AG04449 (cell line): ENCODE results near the gene CDC20.

Source experiments
- CTCF ChIA-PET: fragments of 350-600 bp; formaldehyde crosslinking; extraction: SDS; loops from one replicate; lab custom pipeline; 2021; ENCODE audit warnings: antibody characterized with exemption; lab: Yijun Ruan, JAX
- POLR2A ChIA-PET: fragments of 400-600, 350-600 bp; formaldehyde crosslinking; extraction: SDS; loops from one replicate; lab custom pipeline; 2020; ENCODE audit warnings: antibody characterized with exemption, inconsistent platforms; lab: Yijun Ruan, JAX
- DNase-seq: peaks from one replicate; pipeline ENCODE4 v3.0.0-alpha.2; 2010; ENCODE audit warnings: low read depth, low spot score
- H3K4me3 ChIP-seq: 2 replicates; pipeline ENCODE4 v1.5.1; 2011; ENCODE audit warnings: low read depth, mild to moderate bottlenecking, control low read depth, low read length
- TF ChIP-seq, protein P1 (sequence below): IDR thresholded peaks from one replicate; pipeline ENCODE4 v1.5.1; 2011; ENCODE audit warnings: mild to moderate bottlenecking, moderate library complexity, low read length, control low read depth, inconsistent platforms; ENCODE audit not compliant: insufficient read depth; ENCODE audit errors: missing control alignments

Gene CDC20

DNA sequence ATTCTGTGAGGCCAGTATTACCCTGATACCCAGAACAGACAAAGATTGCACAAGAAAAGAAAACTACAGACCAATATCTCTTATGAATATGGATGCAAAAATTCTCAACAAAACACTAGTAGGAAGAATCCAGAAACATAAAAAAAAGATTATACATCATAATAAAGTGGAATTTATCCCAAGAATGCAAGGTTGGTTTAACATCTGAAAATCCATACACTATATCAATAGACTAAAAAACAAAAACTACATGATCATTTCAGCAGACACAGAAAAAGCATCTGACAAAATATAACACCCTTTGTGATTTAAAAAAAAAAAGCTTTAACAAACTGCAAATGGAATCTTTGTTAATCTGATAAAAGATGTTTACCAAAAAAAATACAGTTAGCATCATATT, 33.4 kb upstream of the CDC20 start:
- DNase-seq, result no peak
- ChIA-PET POLR2A (no interaction called here), CTCF (interaction anchor here (1.3 kb wide), 1 partner anchor 98 kb away, joined by 4 read pairs; no protein-coding TSS in a partner anchor)
- TF ChIP-seq, protein P1, sequence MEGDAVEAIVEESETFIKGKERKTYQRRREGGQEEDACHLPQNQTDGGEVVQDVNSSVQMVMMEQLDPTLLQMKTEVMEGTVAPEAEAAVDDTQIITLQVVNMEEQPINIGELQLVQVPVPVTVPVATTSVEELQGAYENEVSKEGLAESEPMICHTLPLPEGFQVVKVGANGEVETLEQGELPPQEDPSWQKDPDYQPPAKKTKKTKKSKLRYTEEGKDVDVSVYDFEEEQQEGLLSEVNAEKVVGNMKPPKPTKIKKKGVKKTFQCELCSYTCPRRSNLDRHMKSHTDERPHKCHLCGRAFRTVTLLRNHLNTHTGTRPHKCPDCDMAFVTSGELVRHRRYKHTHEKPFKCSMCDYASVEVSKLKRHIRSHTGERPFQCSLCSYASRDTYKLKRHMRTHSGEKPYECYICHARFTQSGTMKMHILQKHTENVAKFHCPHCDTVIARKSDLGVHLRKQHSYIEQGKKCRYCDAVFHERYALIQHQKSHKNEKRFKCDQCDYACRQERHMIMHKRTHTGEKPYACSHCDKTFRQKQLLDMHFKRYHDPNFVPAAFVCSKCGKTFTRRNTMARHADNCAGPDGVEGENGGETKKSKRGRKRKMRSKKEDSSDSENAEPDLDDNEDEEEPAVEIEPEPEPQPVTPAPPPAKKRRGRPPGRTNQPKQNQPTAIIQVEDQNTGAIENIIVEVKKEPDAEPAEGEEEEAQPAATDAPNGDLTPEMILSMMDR, result no peak
- no peak overlapping the region for H3K4me3 ChIP-seq

DNA sequence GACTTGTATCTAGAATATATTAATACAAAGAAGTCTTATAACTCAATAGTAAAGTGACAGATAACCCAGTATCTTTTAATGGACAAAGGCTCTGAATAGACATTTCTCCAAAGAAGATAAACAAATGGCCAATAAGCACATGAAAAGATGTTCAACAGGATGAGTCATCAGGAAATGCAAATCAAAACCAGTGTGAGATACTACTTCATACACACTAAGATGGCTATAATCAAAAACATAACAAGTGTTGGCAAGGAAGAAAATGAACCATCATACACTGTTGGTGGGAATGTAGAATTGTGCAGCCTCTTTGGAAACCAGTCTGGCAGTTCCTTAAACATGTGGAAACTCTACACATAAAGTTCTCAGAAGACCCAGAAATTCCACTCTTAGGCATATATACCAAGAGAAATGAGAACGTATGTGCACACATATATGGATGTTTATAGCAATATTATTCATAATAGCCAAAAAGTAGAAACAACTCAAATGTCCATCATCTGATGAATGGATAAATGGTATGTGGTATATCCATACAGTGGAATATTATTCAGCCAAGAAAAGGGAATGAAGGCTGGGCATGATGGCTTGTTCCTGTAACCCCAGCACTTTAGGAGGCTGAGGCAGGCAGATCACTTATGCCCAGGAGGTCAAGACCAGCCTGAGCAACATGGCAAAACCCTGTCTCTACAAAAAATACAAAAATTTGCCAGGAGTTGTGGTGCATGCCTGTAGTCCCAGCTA, 31.1 kb upstream of the CDC20 start:
- ChIA-PET CTCF (no interaction called here), POLR2A (no interaction called here)
- no peak overlapping the region for H3K4me3 ChIP-seq
- TF ChIP-seq, protein P1, result no peak
- DNase-seq, result no peak

DNA sequence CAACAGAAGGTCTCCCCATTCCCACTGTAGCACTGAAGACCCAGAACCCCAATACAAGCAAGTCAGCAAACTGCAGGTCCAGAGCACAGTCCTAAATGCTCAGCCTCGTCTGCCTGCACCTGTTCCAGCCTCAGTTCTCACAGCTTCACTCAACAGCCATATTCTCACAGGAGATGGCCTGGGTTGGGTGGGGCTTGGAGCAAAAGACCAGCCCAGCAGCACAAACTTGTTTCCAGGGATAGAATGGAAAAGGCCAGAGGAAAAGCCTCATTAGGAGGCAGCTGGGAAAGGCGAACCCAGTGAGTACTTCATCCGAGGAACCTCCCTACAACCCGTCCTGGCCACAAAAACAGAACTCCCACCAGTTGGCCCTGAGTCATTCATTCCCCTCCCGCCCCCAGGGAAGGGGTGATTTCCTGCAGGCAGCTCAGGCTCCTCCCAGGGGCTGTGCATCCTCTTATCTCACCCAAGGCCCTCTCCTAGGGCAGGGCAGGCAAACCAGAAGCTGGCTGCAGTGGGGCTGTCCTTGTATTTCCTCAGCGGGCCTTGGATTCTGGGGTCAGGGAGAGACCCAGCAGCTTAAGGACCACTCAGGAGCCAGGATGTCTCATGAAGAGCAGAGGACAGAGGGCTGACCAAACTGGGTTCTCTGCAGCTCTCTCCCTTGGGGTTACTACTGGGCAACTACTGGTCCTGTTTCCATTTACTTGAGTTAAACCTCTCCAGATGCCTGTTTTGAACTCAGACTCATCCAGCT, 28.6 kb upstream of the CDC20 start:
- ChIA-PET POLR2A (no interaction called here), CTCF (interaction anchor here (0.7 to 1.1 kb wide), 3 partner anchors 14 to 103 kb away, joined by 3 read pairs; no protein-coding TSS in a partner anchor)
- H3K4me3 ChIP-seq, result no peak overlapping the region
- TF ChIP-seq, protein P1, result no peak
- DNase-seq, result no peak

DNA sequence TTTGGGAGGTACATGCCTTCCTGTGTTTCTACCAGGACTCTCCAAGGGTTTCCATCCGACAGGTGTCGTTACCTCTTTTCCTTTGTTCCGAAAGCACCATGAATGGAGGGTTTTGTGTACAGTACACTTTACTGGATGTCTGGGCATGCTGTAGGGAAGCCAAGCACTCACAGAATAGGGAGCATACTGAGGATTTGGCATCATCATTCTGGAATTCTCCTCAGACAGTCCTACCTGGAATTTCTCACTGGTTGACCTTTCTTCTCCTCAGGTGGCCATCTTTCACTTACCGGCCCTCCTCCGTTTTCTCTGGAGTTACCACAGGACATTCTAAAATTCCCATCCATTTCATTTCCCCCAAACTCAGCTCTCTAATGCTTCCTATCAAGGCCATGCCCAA, 27.1 kb upstream of the CDC20 start:
- H3K4me3 ChIP-seq, result no peak overlapping the region
- TF ChIP-seq, protein P1, result no peak
- ChIA-PET POLR2A (no interaction called here), CTCF (no interaction called here)
- DNase-seq, result no peak

DNA sequence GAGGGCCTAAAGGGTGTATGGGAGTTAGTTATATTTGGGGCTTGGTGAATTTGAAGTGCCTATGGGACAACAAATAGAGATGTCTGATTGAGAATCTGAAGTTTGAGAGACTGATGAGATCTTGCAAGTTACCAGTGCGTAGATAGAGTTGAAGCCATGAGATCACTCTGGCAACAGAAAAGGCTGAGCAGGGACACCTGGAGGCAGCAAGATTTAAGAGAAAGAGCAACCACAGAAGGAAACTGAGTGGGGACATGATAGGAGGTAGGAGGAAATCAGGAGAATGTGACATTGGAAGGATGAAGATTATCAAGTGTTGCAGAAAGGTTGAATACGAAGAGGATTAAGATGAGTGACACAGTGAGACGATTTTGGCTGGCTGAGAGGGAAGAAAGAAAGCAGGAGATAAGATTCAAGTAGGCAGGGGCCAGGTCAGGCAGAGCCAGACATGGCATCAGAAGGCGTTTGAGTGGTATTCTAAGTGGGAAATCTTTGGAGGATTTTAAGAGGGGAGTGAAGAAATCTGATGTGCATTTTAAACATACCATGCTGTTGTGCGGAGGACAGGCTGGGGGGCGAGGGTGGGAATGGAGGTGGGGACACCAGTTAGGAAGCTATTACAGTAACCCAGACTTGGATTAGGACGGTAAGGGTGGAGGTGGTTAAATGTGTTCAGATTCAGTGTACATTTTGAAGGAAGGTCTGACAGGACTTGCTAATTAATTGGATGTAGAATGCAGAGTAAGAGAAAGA, 24.2 kb upstream of the CDC20 start:
- TF ChIP-seq, protein P1, result no peak
- DNase-seq, result no peak
- H3K4me3 ChIP-seq, result no peak overlapping the region
- ChIA-PET CTCF (no interaction called here), POLR2A (no interaction called here)
